ENCODE measurements around the gene HOXD11.

- TF ChIP-seq EZH2 (IDR thresholded peaks at IDR 0.05) (no peak), POLR2AphosphoS5 (IDR thresholded peaks at IDR 0.05; ENCODE audit: borderline replicate concordance, low read depth, low read length) (no peak), FOXP2 (optimal IDR thresholded peaks at IDR 0.05; ENCODE audit: control extremely low read depth, extremely low read length, insufficient read depth) (no peak)
Measured at GRCh38 chr2:176110415-176111308, 3.6 kb downstream of the HOXD11 start.
